Activated naive CD4-positive, alpha-beta T cell treated with anti-CD3 and anti-CD28 coated beads, Interleukin-2, amount 50 U/mL, for 72 hours (primary cell): ENCODE data around the gene CMC1. TPM values are rescaled to one million over a fixed set of nuclear protein-coding genes. Genes with fewer than 3 reads are reported as not detected.

ENCODE experiments used
- ATAC-seq, 2 donors: fragments of 150-1000 bp; cut with Tn5 transposase; 2 replicates each; pipeline ENCODE4 v1.10.0; 2021; ENCODE audit warnings: mild to moderate bottlenecking in 2 of 2, moderate library complexity in 2 of 2
- DNase-seq, 2 donors: peaks; one replicate each; pipeline ENCODE4 v3.0.0; 2021 to 2022; ENCODE audit warnings: low spot score in 2 of 2
- H3K27ac Mint-ChIP-seq, 2 donors: one replicate each; pipeline ENCODE4 v1.8.0; 2022; ENCODE audit warnings: mild to moderate bottlenecking in 2 of 2, mixed read lengths in 2 of 2
- H3K36me3 Mint-ChIP-seq, 2 donors: one replicate each; pipeline ENCODE4 v1.8.0; 2022; ENCODE audit warnings: mixed read lengths in 2 of 2
- H3K9me3 Mint-ChIP-seq, 2 donors: one replicate each; pipeline ENCODE4 v1.8.0; 2022; ENCODE audit warnings: mixed read lengths in 2 of 2
- total RNA-seq, 2 donors: library from RNA; stranded (reverse); gene quantifications; one replicate each; pipeline ENCODE4 v1.2.3, GENCODE V29; 2022

CMC1 gene
- total RNA-seq, 2 donors from 2014 or later = 20.7 to 26.8 TPM

DNA sequence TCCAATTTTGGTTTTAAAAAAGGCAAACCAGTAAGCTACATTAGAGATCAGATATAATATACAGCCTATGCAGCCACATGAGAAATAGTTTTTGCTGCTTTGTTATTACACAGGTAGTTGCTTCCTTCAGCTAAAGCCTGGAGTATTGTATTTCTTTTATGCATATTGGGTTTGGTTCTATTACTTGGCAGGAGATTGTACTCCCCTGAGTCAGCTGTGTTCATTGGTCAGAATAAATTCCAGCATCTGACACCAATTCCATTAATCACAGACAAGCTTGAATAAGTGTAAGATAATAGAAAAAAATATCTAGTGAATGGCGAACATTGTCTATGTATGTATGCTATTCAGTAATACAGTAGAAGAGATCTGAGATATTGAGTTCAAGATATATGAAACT is 81.0 kb downstream of the CMC1 start:
- H3K36me3 Mint-ChIP-seq = peaks cover 6 to 10% of the 10 kb centered on the region in 2 donors
- DNase-seq (no peak), ATAC-seq (no peak)
- H3K9me3 Mint-ChIP-seq = no peaks in the 10 kb centered on the region
- no peak overlapping the region for H3K27ac Mint-ChIP-seq

DNA sequence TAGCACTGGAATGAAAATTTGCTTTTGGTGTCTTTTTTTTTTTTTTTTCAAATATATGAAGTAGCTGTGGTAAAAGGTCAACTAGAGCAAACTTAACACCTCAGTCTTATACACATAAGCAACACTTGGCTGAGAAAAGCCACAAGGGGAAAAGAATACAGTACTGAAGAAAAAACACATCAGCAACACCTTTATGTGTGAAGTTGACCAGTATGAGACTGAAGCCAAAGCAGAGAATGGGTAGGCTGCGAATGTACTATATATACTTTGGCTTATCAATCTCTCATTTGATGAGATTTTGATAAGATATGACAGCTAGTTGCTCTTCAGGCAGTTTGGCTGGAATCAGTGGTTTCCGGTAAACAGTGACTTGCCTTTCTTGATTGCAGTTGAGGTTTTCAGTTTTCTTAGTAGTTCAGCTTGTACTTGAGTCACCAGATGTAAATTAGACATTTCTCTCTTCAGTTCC is 85.1 kb downstream of the CMC1 start:
- ATAC-seq = peak; percentile 90 to 95
- Mint-ChIP-seq H3K36me3 (peaks cover 6 to 10% of the 10 kb centered on the region in 2 donors), H3K9me3 (no peaks in the 10 kb centered on the region), H3K27ac (no peak overlapping the region)
- peak in 1 of 2 donors; percentile 6 for DNase-seq

DNA sequence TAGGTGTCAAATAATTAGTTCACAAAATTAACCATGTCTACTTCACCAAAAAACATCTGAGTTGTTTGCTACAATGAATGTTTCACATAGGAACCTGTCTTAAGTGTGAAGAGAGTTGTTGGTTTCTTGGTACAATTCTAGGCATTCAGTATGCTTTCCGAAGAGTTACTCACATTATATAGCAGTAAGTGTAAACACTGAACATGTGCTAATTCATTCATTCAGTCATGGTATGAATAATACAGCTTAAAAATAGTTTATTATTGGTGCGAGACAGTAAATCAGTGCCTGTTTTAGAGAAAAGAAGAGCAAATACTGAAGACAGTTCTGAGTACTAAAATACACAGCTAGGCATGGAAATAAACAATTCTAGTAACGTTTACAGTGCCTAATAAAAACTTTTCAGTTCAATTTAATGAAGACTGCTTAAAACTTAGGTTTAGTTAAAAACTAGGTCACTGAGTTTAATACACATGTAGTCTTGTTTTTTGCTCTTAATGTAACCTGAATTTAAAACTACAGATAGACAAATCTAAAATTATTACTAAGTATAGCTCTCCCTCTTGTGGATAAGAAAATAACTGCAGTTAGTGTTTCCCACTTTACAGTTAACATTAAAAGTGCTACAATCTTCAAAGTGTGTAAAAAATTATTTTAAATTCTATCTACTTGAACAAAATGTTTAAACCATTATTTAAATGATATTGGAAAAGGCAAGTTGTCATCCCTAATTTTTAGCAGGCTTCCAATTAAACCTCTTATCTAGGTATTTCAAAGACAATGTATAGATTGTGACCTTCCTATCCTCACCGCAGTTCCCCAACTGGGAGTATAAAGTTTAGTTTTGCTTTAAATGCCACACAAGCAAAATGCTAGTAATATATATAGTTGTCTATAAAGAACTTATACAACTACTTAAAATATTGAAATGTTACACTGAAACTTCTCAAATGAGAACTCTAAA is 87.1 kb downstream of the CMC1 start:
- DNase-seq (no peak), ATAC-seq (no peak)
- Mint-ChIP-seq H3K36me3 (peaks cover 6 to 9% of the 10 kb centered on the region in 2 donors), H3K27ac (no peak overlapping the region), H3K9me3 (no peaks in the 10 kb centered on the region)

DNA sequence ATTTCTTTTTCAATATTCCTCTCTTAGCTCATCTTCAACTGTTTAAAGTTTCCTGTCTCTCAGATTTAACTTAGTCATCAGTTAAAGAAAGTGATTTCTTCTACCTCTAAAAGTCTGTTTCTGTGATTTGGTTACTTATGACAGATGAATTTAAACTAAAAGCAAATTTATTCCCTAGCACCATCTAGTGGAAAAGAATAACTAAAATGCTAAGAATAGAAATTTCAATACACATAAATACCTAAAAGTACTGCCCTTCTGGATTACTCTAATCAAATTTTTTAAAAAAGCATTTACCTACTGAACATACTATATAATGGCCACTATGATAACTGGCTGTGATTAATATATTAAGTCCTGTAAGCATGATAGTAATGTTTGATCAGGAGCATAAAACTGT is 93.1 kb downstream of the CMC1 start:
- no peak for ATAC-seq
- Mint-ChIP-seq H3K9me3 (no peaks in the 10 kb centered on the region), H3K36me3 (no peaks in the 10 kb centered on the region), H3K27ac (no peak overlapping the region)
- no peak for DNase-seq

DNA sequence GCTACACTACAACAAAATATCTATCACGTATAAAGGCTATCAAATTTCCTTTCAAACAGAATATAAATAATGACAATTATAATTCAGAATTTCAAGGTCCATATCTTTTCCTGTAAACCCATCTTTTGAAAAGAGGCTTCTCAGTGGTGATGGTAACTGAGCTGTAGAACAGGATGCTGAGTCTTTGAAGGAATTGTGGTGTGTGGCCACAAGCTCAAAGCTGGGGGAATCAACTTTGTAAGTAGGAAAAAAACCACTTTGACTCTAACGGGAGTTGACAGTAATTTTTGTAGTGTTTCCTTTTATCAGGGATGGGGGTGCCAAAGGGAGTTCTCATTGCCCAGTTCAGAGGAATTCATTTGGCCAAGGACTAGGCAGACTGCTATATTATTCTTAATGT is 93.8 kb downstream of the CMC1 start:
- no peak for ATAC-seq
- no peak for DNase-seq
- Mint-ChIP-seq H3K27ac (no peak overlapping the region), H3K36me3 (no peaks in the 10 kb centered on the region), H3K9me3 (no peaks in the 10 kb centered on the region)

DNA sequence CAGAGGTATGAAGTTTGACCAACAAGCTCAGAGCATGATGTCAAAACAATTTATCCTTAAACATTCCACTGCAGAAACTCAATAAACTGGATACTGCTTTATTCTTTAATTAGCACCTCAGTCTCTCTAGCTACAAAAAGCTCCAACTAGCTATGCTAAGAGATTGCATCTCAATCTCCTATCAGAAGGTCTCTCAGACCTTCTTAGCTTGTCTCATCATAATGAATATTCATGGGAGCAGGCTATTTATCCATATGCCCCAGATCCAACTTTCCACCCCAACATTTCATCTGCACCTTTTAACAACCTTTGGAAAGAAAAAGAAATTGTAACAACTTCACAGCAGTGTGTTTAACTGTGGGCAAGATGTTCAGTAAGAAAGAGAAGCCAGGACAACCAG is 95.8 kb downstream of the CMC1 start:
- Mint-ChIP-seq H3K9me3 (no peaks in the 10 kb centered on the region), H3K36me3 (no peaks in the 10 kb centered on the region), H3K27ac (no peak overlapping the region)
- ATAC-seq (no peak), DNase-seq (no peak)

DNA sequence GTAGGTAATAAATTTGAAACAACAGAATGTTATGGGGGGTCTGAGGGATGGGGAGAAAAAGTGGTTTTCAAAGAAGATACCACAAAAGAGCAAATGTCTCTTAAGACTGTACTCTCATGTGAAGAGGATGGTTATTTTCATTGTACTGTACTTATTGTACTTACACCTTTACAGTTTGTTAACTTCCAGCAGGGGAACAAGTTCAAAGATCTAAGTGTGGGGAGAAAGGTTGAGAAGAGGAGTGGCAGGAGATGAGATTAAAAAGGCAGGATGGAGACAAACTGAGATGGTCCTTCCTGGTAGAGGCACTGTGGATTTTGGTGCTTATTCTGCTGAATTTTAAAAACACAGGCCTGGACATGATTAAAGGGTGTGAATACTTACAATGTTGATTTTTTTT is 101.7 kb downstream of the CMC1 start:
- ATAC-seq (no peak), DNase-seq (no peak)
- Mint-ChIP-seq H3K36me3 (peaks cover 4 to 13% of the 10 kb centered on the region in 2 donors), H3K27ac (peak overlapping the region in 1 of 2 donors; percentile 26), H3K9me3 (no peaks in the 10 kb centered on the region)

DNA sequence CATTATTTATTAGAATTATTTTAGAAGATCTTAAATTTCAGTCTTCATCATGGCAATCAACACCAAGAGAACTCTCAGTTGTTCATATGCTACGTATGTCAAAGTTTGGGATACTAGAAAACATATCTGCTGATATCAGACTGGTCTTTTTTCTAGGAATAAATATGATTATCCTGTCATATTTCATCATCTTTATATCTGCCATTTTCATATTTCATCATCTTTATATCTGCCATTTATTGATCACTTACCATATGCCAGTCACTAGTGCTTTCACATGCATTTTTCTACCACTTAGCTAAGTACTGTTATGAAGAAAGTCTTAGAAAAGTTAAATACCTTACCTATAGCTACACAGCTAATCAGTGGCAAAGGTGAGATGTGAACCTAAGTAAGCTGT is 104.3 kb downstream of the CMC1 start:
- H3K9me3 Mint-ChIP-seq = no peaks in the 10 kb centered on the region
- ATAC-seq (no peak), DNase-seq (no peak)
- H3K36me3 Mint-ChIP-seq = peaks cover 17 to 28% of the 10 kb centered on the region in 2 donors
- no peak overlapping the region for H3K27ac Mint-ChIP-seq

DNA sequence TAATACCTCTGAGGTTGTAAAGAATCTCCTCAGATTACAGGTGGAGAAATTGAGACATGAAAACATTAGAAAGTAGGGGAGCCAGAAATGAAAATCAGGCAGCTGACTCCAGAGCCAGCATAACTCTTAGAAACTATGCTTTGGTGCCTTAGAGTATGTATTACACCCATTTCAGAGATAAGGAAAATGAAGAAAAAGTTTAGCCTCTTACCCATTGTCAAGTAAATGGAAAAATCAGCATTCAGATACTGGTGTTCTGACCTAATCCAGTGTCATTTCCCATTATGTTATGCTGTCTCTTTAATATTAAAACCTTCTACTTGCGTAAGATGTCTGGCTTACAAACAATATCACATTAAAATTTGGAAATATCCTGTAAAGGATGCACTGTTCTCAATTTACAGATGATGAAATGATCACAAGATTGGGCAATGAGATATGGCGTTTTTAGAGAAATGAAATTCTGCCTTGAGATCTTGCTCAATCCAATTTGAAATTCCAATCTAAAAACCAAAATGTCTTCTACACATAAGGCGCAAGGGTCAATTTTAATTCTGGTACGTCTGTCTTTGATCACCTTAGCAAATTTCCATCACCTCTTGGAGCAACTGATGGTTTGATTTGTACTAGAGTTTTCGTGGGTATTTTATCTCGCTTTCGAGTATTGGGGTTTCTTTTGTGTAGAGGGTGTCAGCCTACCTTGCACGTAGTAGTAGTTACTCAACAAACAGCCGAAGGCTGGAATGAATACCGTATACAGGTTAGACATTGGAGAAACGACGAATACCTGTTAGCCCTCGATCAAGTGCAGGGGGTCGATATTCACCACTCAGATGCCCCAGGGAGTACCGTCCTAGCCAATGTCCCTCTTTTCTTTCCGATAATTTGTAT is 106.2 kb downstream of the CMC1 start:
- ATAC-seq (no peak), DNase-seq (peak in 1 of 2 donors; percentile 19)
- Mint-ChIP-seq H3K36me3 (peaks cover 22 to 34% of the 10 kb centered on the region in 2 donors), H3K9me3 (peaks cover 3 to 4% of the 10 kb centered on the region in 2 donors), H3K27ac (peak overlapping the region; percentile 99 to 100)

DNA sequence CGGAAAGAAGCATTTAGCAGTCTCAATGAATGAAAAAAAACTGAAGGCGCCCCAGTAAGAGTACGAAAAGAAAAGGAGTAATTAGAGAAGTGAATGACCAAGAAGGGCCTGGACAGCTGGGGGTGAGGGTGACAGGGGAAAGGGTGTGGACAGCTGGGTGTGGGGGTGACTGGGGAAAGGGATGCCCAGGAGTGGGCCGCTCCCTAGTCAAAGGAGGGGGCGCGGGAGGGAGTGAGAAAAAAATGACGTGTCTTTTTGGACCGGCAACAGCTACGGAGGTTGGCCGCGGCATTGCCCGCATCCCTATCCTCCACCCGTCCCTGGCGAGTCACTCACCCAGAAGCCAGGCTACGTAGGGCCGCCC is 106.8 kb downstream of the CMC1 start:
- ATAC-seq (peak; percentile 82 to 89), DNase-seq (no peak)
- H3K9me3 Mint-ChIP-seq = peaks cover 3 to 4% of the 10 kb centered on the region in 2 donors
- peaks cover 22 to 34% of the 10 kb centered on the region in 2 donors for H3K36me3 Mint-ChIP-seq
- peak overlapping the region; percentile 99 to 100 for H3K27ac Mint-ChIP-seq

DNA sequence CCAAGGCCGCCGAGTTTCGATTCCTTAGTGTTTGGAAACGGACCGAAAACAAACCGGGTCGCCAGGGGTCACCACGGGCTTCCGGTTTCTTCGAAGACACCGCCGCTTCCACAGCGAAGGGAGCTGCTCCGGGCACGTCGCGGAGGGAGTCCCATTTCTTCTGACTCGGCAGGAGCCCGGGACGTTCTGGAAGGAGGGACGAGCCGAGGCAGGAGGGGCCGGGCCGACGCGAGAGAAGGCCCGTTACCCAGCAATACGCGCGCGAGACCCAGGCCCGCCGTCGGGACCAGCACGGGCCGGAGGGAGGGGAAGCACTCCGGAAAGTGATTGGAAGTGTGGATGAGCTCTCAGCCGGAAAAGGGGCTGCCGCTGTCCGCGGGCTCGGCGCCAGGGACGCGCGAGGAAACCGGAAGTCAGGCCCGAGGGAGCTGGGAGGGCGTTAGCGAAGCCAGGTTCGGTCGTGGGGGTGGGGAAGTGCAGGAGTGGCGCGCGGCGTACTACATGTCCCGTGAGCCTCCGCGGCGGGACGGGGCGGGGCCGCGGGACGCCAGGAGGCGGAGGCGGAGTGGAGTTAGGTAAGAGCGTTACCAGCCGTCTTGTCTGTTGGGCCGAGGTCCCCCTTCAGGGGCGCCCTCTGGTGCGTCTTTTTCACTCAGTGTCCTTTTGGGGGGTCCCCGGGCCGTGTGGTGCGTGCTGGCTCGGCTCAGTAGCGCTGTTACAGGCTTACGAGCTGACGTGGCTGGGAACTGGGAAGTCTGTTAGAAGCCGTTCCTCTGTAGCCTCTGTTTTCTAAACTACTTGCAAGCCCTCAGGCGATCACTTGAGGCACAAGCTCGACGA is 107.4 kb downstream of the CMC1 start, which contains the start of the genes AZI2 and ZCWPW2:
AZI2 (minus strand) TSS at position 196 of the 840 bp plus-strand sequence. CDS start 8,207 bp downstream, outside the sequence.
ZCWPW2 (plus strand) TSS at position 93 of the 840 bp plus-strand sequence. CDS start 64,348 bp downstream, outside the sequence.
- H3K27ac Mint-ChIP-seq = peak within 1 kb of the TSS; percentile 99 to 100
- ATAC-seq (peak; percentile 84 to 91), DNase-seq (peak; percentile 92 to 94)
- peaks cover 7 to 9% of the 10 kb centered on the region in 2 donors for H3K9me3 Mint-ChIP-seq
- peaks cover 28 to 39% of the 10 kb centered on the region in 2 donors for H3K36me3 Mint-ChIP-seq

DNA sequence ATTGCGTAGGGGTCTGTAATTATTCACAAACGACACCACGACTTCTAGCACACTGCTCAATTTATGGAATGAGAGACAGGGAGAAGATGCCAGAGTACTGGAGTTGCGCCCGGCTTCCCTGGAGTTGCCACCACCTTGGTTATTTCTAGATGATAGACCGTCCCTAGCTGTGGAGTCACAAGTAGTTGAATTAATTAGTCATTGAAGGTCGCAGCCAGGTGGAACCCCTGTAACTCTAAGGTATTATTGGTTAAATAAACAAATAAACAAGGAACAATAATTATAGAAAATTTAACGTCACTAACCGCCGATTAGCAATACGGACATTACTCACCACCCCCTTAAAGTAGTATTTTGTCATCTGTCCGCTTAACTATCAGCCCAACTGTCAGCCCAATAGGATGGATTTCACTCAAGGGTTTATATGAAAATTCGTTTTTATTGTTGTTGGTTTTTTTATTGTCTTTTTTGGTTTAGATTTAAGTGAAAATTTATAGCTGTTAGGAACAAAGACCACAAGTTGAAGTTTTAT is 108.1 kb downstream of the CMC1 start:
- H3K36me3 Mint-ChIP-seq = peaks cover 32 to 44% of the 10 kb centered on the region in 2 donors
- DNase-seq (no peak), ATAC-seq (peak; percentile 0)
- H3K27ac Mint-ChIP-seq = peak overlapping the region; percentile 99 to 100
- H3K9me3 Mint-ChIP-seq = peaks cover 9 to 11% of the 10 kb centered on the region in 2 donors
